Measurements from ENCODE around the gene CYB5RL.

Gene CYB5RL

GRCh38 chr1:54243022-54243421 lies 43.2 kb upstream of the CYB5RL start:
- no peak for TF ChIP-seq ZNF384 (IDR thresholded peaks at IDR 0.05)
- no peak for TF ChIP-seq ELF4 (IDR thresholded peaks at IDR 0.05)
- TF ChIP-seq SUZ12 (IDR thresholded peaks at IDR 0.05), result no peak
- TF ChIP-seq SP1 (IDR thresholded peaks at IDR 0.05), result no peak
- no peak for TF ChIP-seq FOXM1 (IDR thresholded peaks at IDR 0.05; ENCODE audit: borderline replicate concordance)
- TF ChIP-seq BHLHE40 (IDR thresholded peaks at IDR 0.05; ENCODE audit: borderline replicate concordance), result no peak
- no peak for TF ChIP-seq FOXK2 (IDR thresholded peaks at IDR 0.05)
- TF ChIP-seq L3MBTL2 (conservative IDR thresholded peaks at IDR 0.05), result no peak
- no peak for TF ChIP-seq LEF1 (IDR thresholded peaks at IDR 0.05; ENCODE audit: borderline replicate concordance)
- no peak for TF ChIP-seq PKNOX1 (IDR thresholded peaks at IDR 0.05)
- TF ChIP-seq TARDBP (IDR thresholded peaks at IDR 0.05), result no peak
- no peak for TF ChIP-seq CTBP1 (IDR thresholded peaks at IDR 0.05; ENCODE audit: borderline replicate concordance)
- no peak for TF ChIP-seq NFRKB (IDR thresholded peaks at IDR 0.05)
- no peak for DNase-seq (ENCODE audit: extremely low spot score)
- ChIA-PET CTCF (no interaction called here), POLR2A (no interaction called here)

- ChIA-PET POLR2A (no interaction called here), CTCF (no interaction called here)
- DNase-seq (ENCODE audit: extremely low spot score), result no peak
- TF ChIP-seq FOXM1 (IDR thresholded peaks at IDR 0.05; ENCODE audit: borderline replicate concordance) (no peak), BHLHE40 (IDR thresholded peaks at IDR 0.05; ENCODE audit: borderline replicate concordance) (no peak), SUZ12 (IDR thresholded peaks at IDR 0.05) (no peak)
Observed at GRCh38 chr1:54241364-54241763, 41.5 kb upstream of the CYB5RL start.

GRCh38 chr1:54240741-54241335 lies 41.0 kb upstream of the CYB5RL start:
- ChIA-PET POLR2A (no interaction called here), CTCF (no interaction called here)
- DNase-seq (ENCODE audit: extremely low spot score), result no peak

GRCh38 chr1:54239631-54240031 lies 39.8 kb upstream of the CYB5RL start:
- ChIA-PET CTCF (no interaction called here), POLR2A (no interaction called here)
- no peak for DNase-seq (ENCODE audit: extremely low spot score)
- TF ChIP-seq SUZ12 (IDR thresholded peaks at IDR 0.05), result no peak
- no peak for TF ChIP-seq NFRKB (IDR thresholded peaks at IDR 0.05)
- no peak for TF ChIP-seq ZNF384 (IDR thresholded peaks at IDR 0.05)
- no peak for TF ChIP-seq ELF4 (IDR thresholded peaks at IDR 0.05)
- TF ChIP-seq FOXK2 (IDR thresholded peaks at IDR 0.05), result no peak
- TF ChIP-seq CTBP1 (IDR thresholded peaks at IDR 0.05; ENCODE audit: borderline replicate concordance), result no peak
- no peak for TF ChIP-seq LEF1 (IDR thresholded peaks at IDR 0.05; ENCODE audit: borderline replicate concordance)
- TF ChIP-seq PKNOX1 (IDR thresholded peaks at IDR 0.05), result no peak

More at GRCh38 chr1:54240741-54241335, 41.0 kb upstream of the CYB5RL start:
- TF ChIP-seq SP1 (IDR thresholded peaks at IDR 0.05) (no peak), FOXK2 (IDR thresholded peaks at IDR 0.05) (no peak), ARNT (IDR thresholded peaks at IDR 0.05) (no peak), BHLHE40 (IDR thresholded peaks at IDR 0.05; ENCODE audit: borderline replicate concordance) (no peak), HDGF (IDR thresholded peaks at IDR 0.05; ENCODE audit: borderline replicate concordance) (no peak), FOXM1 (IDR thresholded peaks at IDR 0.05; ENCODE audit: borderline replicate concordance) (no peak), ELF4 (IDR thresholded peaks at IDR 0.05) (no peak), SUZ12 (IDR thresholded peaks at IDR 0.05) (no peak), TARDBP (IDR thresholded peaks at IDR 0.05) (no peak), CTBP1 (IDR thresholded peaks at IDR 0.05; ENCODE audit: borderline replicate concordance) (no peak), LEF1 (IDR thresholded peaks at IDR 0.05; ENCODE audit: borderline replicate concordance) (no peak)

- no peak for DNase-seq (ENCODE audit: extremely low spot score)
- ChIA-PET POLR2A (no interaction called here), CTCF (no interaction called here)
- TF ChIP-seq ZNF384 (IDR thresholded peaks at IDR 0.05), result no peak
- TF ChIP-seq TARDBP (IDR thresholded peaks at IDR 0.05), result no peak
- TF ChIP-seq HDGF (IDR thresholded peaks at IDR 0.05; ENCODE audit: borderline replicate concordance), result no peak
- no peak for TF ChIP-seq L3MBTL2 (conservative IDR thresholded peaks at IDR 0.05)
- TF ChIP-seq PKNOX1 (IDR thresholded peaks at IDR 0.05), result no peak
- no peak for TF ChIP-seq FOXM1 (IDR thresholded peaks at IDR 0.05; ENCODE audit: borderline replicate concordance)
- no peak for TF ChIP-seq CTBP1 (IDR thresholded peaks at IDR 0.05; ENCODE audit: borderline replicate concordance)
- TF ChIP-seq BHLHE40 (IDR thresholded peaks at IDR 0.05; ENCODE audit: borderline replicate concordance), result no peak
- no peak for TF ChIP-seq NFRKB (IDR thresholded peaks at IDR 0.05)
- TF ChIP-seq FOXK2 (IDR thresholded peaks at IDR 0.05), result no peak
- TF ChIP-seq LEF1 (IDR thresholded peaks at IDR 0.05; ENCODE audit: borderline replicate concordance), result no peak
- no peak for TF ChIP-seq ELF4 (IDR thresholded peaks at IDR 0.05)
- TF ChIP-seq ARNT (IDR thresholded peaks at IDR 0.05), result no peak
- TF ChIP-seq FOXA1 (IDR thresholded peaks at IDR 0.05), result no peak
- TF ChIP-seq SUZ12 (IDR thresholded peaks at IDR 0.05), result no peak
- TF ChIP-seq SP1 (IDR thresholded peaks at IDR 0.05), result no peak
Observed at GRCh38 chr1:54239035-54239383, 39.2 kb upstream of the CYB5RL start.

- POLR2A ChIA-PET, result no interaction called here
Observed at GRCh38 chr1:54238353-54239034, 38.7 kb upstream of the CYB5RL start.

More at GRCh38 chr1:54238353-54239034, 38.7 kb upstream of the CYB5RL start:
- CTCF ChIA-PET, result no interaction called here
- DNase-seq (ENCODE audit: extremely low spot score), result no peak
- no peak for TF ChIP-seq ELF4 (IDR thresholded peaks at IDR 0.05)
- no peak for TF ChIP-seq L3MBTL2 (conservative IDR thresholded peaks at IDR 0.05)
- TF ChIP-seq ZNF384 (IDR thresholded peaks at IDR 0.05), result no peak
- no peak for TF ChIP-seq FOXK2 (IDR thresholded peaks at IDR 0.05)
- no peak for TF ChIP-seq SUZ12 (IDR thresholded peaks at IDR 0.05)
- TF ChIP-seq FOXA1 (IDR thresholded peaks at IDR 0.05), result no peak
- no peak for TF ChIP-seq TARDBP (IDR thresholded peaks at IDR 0.05)

Measured in HEK293T (cell line).